CMK (cell line): ENCODE results near the gene RPS6KA5.
"Not testable (repeated sequence)": the region's sequence is repeated elsewhere in the genome, so short reads cannot be mapped to it uniquely, and the experiment has no call there.

Experiments
- DNase-seq: peaks from one replicate; pipeline ENCODE4 v3.0.0-alpha.2; 2010; ENCODE audit warnings: low read depth

RPS6KA5 gene

GRCh38 chr14:91027561-91027960 is 32.9 kb downstream of the RPS6KA5 start:
- DNase-seq = no peak

- DNase-seq = not testable (repeated sequence)
Observed at GRCh38 chr14:91022622-91023028, 37.8 kb downstream of the RPS6KA5 start.

GRCh38 chr14:91021991-91022621 is 38.3 kb downstream of the RPS6KA5 start:
- no peak for DNase-seq

GRCh38 chr14:91021115-91021514 is 39.3 kb downstream of the RPS6KA5 start:
- no peak for DNase-seq

- no peak for DNase-seq
Observed at GRCh38 chr14:91019673-91020072, 40.8 kb downstream of the RPS6KA5 start.

- DNase-seq = no peak
Observed at GRCh38 chr14:91018481-91018880, 42.0 kb downstream of the RPS6KA5 start.

- DNase-seq = no peak
Observed at GRCh38 chr14:91016800-91017410, 43.5 kb downstream of the RPS6KA5 start.

- DNase-seq = no peak
Observed at GRCh38 chr14:91015435-91015834, 45.0 kb downstream of the RPS6KA5 start.

- no peak for DNase-seq
Observed at GRCh38 chr14:91012045-91012444, 48.4 kb downstream of the RPS6KA5 start.

- DNase-seq = no peak
Observed at GRCh38 chr14:91010153-91010533, 50.3 kb downstream of the RPS6KA5 start.

- DNase-seq = no peak
Observed at GRCh38 chr14:91009501-91010152, 50.8 kb downstream of the RPS6KA5 start.

- DNase-seq = no peak
Observed at GRCh38 chr14:91008759-91009409, 51.6 kb downstream of the RPS6KA5 start.

GRCh38 chr14:91005716-91006115 is 54.7 kb downstream of the RPS6KA5 start:
- DNase-seq = no peak

GRCh38 chr14:91004987-91005386 is 55.5 kb downstream of the RPS6KA5 start:
- no peak for DNase-seq

- no peak for DNase-seq
Observed at GRCh38 chr14:90999299-90999698, 61.1 kb downstream of the RPS6KA5 start.

- no peak for DNase-seq
Observed at GRCh38 chr14:90996967-90997366, 63.5 kb downstream of the RPS6KA5 start.

GRCh38 chr14:90995785-90996184 is 64.7 kb downstream of the RPS6KA5 start:
- DNase-seq = no peak

- no peak for DNase-seq
Observed at GRCh38 chr14:90993792-90994191, 66.6 kb downstream of the RPS6KA5 start.

- no peak for DNase-seq
Observed at GRCh38 chr14:90991690-90992443, 68.6 kb downstream of the RPS6KA5 start.

- DNase-seq = no peak
Observed at GRCh38 chr14:90990141-90990540, 70.3 kb downstream of the RPS6KA5 start.

- DNase-seq = no peak
Observed at GRCh38 chr14:90987140-90987539, 73.3 kb downstream of the RPS6KA5 start.

GRCh38 chr14:90986510-90986909 is 73.9 kb downstream of the RPS6KA5 start:
- DNase-seq = no peak
